GM23338 (cell line): Measurements from ENCODE around the gene VASN. TPM values are rescaled to one million over a fixed set of nuclear protein-coding genes. Genes with fewer than 3 reads are reported as not detected.

Source experiments
- ATAC-seq: fragments of 200-7000 bp; cut with Tn5 transposase; 3 replicates; pipeline ENCODE4 v1.9.1; 2020
- DNase-seq: peaks from one replicate; pipeline ENCODE4 v3.0.0-alpha.2; 2015; ENCODE audit warnings: low spot score
- H2AFZ ChIP-seq: fragments of 200-600 bp; sonication (generic); 2 replicates; pipeline ENCODE4 v1.8.0; 2016; ENCODE audit warnings: antibody characterized with exemption, mild to moderate bottlenecking, moderate library complexity
- H3F3A ChIP-seq: fragments of 200-600 bp; sonication (generic); replicated peaks from 2 replicates; pipeline ENCODE4 v1.8.0; 2017; ENCODE audit warnings: antibody characterized with exemption, mixed run types, low read depth
- H3K27ac ChIP-seq: fragments of 200-600 bp; sonication (generic); 2 replicates; pipeline ENCODE4 v1.6.1; 2016; ENCODE audit warnings: low read depth
- H3K27me3 ChIP-seq: fragments of 200-600 bp; sonication (generic); 2 replicates; pipeline ENCODE4 v1.8.0; 2016; ENCODE audit warnings: mild to moderate bottlenecking, mixed run types, moderate library complexity; ENCODE audit not compliant: insufficient read depth
- H3K36me3 ChIP-seq: fragments of 200-600 bp; sonication (generic); 2 replicates; pipeline ENCODE4 v1.8.0; 2016; ENCODE audit warnings: mild to moderate bottlenecking; ENCODE audit not compliant: insufficient read depth
- H3K4me1 ChIP-seq: fragments of 200-600 bp; sonication (generic); 2 replicates; pipeline ENCODE4 v1.8.0; 2016; ENCODE audit warnings: mild to moderate bottlenecking, moderate library complexity; ENCODE audit not compliant: insufficient read depth
- H3K4me2 ChIP-seq: fragments of 200-600 bp; sonication (generic); 2 replicates; pipeline ENCODE4 v1.7.1; 2017; ENCODE audit warnings: mixed run types
- H3K4me3 ChIP-seq: fragments of 200-600 bp; sonication (generic); 2 replicates; pipeline ENCODE4 v1.6.1; 2016; ENCODE audit warnings: mixed run types
- H3K79me2 ChIP-seq: fragments of 200-600 bp; sonication (generic); replicated peaks from 2 replicates; pipeline ENCODE4 v1.8.0; 2017; ENCODE audit warnings: mild to moderate bottlenecking; ENCODE audit not compliant: insufficient read depth
- H3K9me2 ChIP-seq: fragments of 200-600 bp; sonication (generic); 2 replicates; pipeline ENCODE4 v1.8.0; 2017; ENCODE audit not compliant: insufficient read depth
- H4K20me1 ChIP-seq: fragments of 200-600 bp; sonication (generic); replicated peaks from 2 replicates; pipeline ENCODE4 v1.8.0; 2017; ENCODE audit warnings: mild to moderate bottlenecking; ENCODE audit not compliant: insufficient read depth
- H3K27ac Mint-ChIP-seq: 2 replicates; pipeline ENCODE4 v1.8.0; 2020; ENCODE audit warnings: inconsistent platforms, mild to moderate bottlenecking, moderate library complexity, mixed read lengths
- H3K27me3 Mint-ChIP-seq: 3 replicates; pipeline ENCODE4 v1.8.0; 2022; ENCODE audit warnings: low read depth, mild to moderate bottlenecking, moderate library complexity, mixed read lengths, inconsistent platforms; ENCODE audit not compliant: insufficient read depth, poor library complexity
- H3K36me3 Mint-ChIP-seq: 3 replicates; pipeline ENCODE4 v1.8.0; 2021; ENCODE audit warnings: low read depth, mild to moderate bottlenecking, inconsistent platforms, moderate library complexity, mixed read lengths
- H3K4me1 Mint-ChIP-seq: 3 replicates; pipeline ENCODE4 v1.8.0; 2020; ENCODE audit warnings: mild to moderate bottlenecking, inconsistent platforms, mixed read lengths
- H3K4me3 Mint-ChIP-seq: 3 replicates; pipeline ENCODE4 v1.8.0; 2021; ENCODE audit warnings: moderate library complexity, mild to moderate bottlenecking, inconsistent platforms, mixed read lengths
- H3K9me3 Mint-ChIP-seq: 3 replicates; pipeline ENCODE4 v1.8.0; 2020; ENCODE audit warnings: moderate library complexity, mild to moderate bottlenecking, inconsistent platforms, mixed read lengths
- CTCF ChIP-seq, 2 experiments: fragments of 200-600 bp in 1 of 2; sonication (generic) in 1 of 2; conservative IDR thresholded peaks; 2 replicates each; pipeline versions ENCODE4 v1.5.1 to v1.6.1; 2016 to 2017; ENCODE audit warnings: antibody characterized with exemption in 2 of 2, low read depth in 2 of 2, mild to moderate bottlenecking in 2 of 2, moderate library complexity in 1 of 2
- ETS1 ChIP-seq: IDR thresholded peaks from 2 replicates; pipeline ENCODE4 v1.6.1; 2016; ENCODE audit warnings: antibody characterized with exemption
- EZH2phosphoT487 ChIP-seq: fragments of 200-600 bp; sonication (generic); IDR thresholded peaks from one replicate; pipeline ENCODE4 v1.8.1; 2018; ENCODE audit warnings: antibody characterized with exemption; ENCODE audit not compliant: unreplicated experiment
- POLR2AphosphoS5 ChIP-seq: IDR thresholded peaks from 2 replicates; pipeline ENCODE4 v1.6.1; 2016; ENCODE audit warnings: antibody characterized with exemption, low read depth
- REST ChIP-seq: IDR thresholded peaks from one replicate; pipeline ENCODE4 v1.6.1; 2018; ENCODE audit warnings: antibody characterized with exemption; ENCODE audit not compliant: unreplicated experiment
- STAT1 ChIP-seq: IDR thresholded peaks from one replicate; pipeline ENCODE4 v1.6.1; 2016; ENCODE audit warnings: antibody characterized with exemption; ENCODE audit not compliant: unreplicated experiment
- ZNF462 ChIP-seq: fragments of 250-450 bp; sonication (Bioruptor Pico); IDR thresholded peaks from 2 replicates; pipeline ENCODE4 v1.5.0; 2020; ENCODE audit warnings: mild to moderate bottlenecking, moderate library complexity
- polyA plus RNA-seq: library from polyadenylated mRNA; unstranded; fragments of >200 nt; fragmentation: Nextera tagmentation; extraction: Ambion mirVana; gene quantifications from 2 replicates; pipeline ENCODE4 v1.2.1, GENCODE V29; 2016
- total RNA-seq: library from RNA; depleted of rRNA; stranded (reverse); fragments of >200 nt; shearing (Covaris generic); gene quantifications from 2 replicates; pipeline ENCODE4 v1.2.3, GENCODE V29; 2014

VASN gene
- total and polyA plus RNA-seq, 2 experiments from 2014 or later: 8.0 to 15.5 TPM

GRCh38 chr16:4428500-4428899, 56.9 kb downstream of the VASN start:
- Mint-ChIP-seq H3K27me3 (peaks cover 11% of the 10 kb centered on the region), H3K27ac (no peak overlapping the region), H3K4me3 (no peak overlapping the region), H3K36me3 (peaks cover 19% of the 10 kb centered on the region), H3K9me3 (no peaks in the 10 kb centered on the region), H3K4me1 (peaks cover 16% of the 10 kb centered on the region)
- peaks cover 6% of the 10 kb centered on the region; the same call in 1 of the 2 replicates for H3K36me3 ChIP-seq
- H3K4me2 ChIP-seq: no peak overlapping the region
- H4K20me1 ChIP-seq: peaks cover 13% of the 10 kb centered on the region
- H3K9me2 ChIP-seq: no peaks in the 10 kb centered on the region
- no peak for TF ChIP-seq STAT1
- no peak for TF ChIP-seq CTCF (conservative IDR thresholded peaks at IDR 0.05; ENCODE audit: low read depth in 2 of 2)
- no peak for TF ChIP-seq REST
- no peak for TF ChIP-seq ETS1
- TF ChIP-seq POLR2AphosphoS5: no peak
- no peak for TF ChIP-seq ZNF462 (CRISPR knock-in tag)
- TF ChIP-seq EZH2phosphoT487: no peak
- DNase-seq (no peak), ATAC-seq (no peak)
- peaks cover 16% of the 10 kb centered on the region for H3K4me1 ChIP-seq
- H2AFZ ChIP-seq: no peak overlapping the region
- H3K4me3 ChIP-seq: no peak overlapping the region
- 0 out of 2 replicates have a peak, but pooled peaks cover 4% of the 10 kb centered on the region for H3F3A ChIP-seq
- no peak overlapping the region for H3K27ac ChIP-seq
- no peaks in the 10 kb centered on the region for H3K27me3 ChIP-seq
- H3K79me2 ChIP-seq: peaks cover 47% of the 10 kb centered on the region
